HG02763 (cell line): ENCODE measurements around the gene DLX5.
"Not testable (repeated sequence)": the region's sequence is repeated elsewhere in the genome, so short reads cannot be mapped to it uniquely, and the experiment has no call there.

Experiments
- ATAC-seq: cut with Tn5 transposase; IDR thresholded peaks from one replicate; pipeline ENCODE4 v1.9.1; 2021; ENCODE audit warnings: mild to moderate bottlenecking, moderate library complexity; ENCODE audit not compliant: unreplicated experiment

Gene DLX5

GRCh38 chr7:97024209-97025129, at the start of gene DLX5:
Gene DLX5, minus strand, starts transcription at chr7:97024831. Its CDS starts 208 bp downstream, at chr7:97024623.
- ATAC-seq = no peak

GRCh38 chr7:97072025-97072424, 47.4 kb upstream of the DLX5 start:
- not testable (repeated sequence) for ATAC-seq

- ATAC-seq = peak; percentile 75
Observed at GRCh38 chr7:97064972-97065587, 40.4 kb upstream of the DLX5 start.

GRCh38 chr7:97064020-97064419, 39.4 kb upstream of the DLX5 start:
- ATAC-seq = no peak

DNA sequence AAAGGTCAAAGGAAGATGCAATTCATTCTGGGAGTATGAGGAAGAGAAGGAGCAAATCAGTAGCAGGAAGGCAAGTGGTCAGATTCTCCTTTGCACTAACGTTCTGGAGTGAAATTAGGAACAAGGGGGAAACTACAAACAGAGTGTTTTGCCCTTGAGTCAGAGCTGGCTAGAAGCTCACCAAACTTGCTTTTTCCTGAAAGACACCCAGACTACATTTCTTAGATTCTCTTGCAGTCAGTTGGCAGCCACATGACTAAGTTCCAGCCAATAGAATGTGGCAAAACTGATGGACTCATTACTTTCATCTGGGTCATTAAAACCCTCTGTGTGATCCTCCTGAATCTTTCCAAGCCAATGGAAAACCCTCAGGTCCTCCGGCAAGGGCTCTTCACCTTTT, 18.6 kb upstream of the DLX5 start:
- ATAC-seq = no peak

DNA sequence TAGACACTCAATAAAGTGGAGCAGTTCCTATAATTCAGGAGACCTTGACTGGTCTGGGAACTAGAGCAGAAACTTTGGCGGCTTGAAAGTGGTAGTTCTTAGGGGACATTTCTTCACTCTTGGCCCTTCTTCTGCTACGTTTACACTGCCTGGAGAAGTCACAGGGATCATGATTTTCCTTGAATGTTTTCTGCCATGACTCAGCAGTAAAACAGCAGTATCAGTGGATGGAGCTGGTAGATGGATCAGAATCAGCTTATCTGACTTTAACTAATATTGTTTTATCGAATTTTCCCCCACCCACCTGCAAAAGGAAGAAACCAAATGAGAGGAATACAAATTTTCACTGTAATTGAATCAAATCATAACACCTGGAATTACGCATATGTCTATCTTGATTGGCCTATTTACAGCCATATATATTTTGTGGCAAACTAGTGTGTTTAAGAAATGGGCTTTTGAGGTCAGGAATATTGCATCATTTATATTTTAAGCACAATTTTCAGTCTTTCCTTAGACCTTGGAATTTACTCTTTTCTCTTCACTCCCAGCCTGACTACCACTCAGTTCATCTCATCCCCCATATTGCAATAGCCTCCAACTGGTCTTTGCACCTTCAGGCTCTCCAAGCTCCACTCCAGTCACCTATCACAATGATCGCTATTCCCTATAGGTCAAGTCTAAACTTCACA, 14.9 kb upstream of the DLX5 start:
- ATAC-seq = no peak

DNA sequence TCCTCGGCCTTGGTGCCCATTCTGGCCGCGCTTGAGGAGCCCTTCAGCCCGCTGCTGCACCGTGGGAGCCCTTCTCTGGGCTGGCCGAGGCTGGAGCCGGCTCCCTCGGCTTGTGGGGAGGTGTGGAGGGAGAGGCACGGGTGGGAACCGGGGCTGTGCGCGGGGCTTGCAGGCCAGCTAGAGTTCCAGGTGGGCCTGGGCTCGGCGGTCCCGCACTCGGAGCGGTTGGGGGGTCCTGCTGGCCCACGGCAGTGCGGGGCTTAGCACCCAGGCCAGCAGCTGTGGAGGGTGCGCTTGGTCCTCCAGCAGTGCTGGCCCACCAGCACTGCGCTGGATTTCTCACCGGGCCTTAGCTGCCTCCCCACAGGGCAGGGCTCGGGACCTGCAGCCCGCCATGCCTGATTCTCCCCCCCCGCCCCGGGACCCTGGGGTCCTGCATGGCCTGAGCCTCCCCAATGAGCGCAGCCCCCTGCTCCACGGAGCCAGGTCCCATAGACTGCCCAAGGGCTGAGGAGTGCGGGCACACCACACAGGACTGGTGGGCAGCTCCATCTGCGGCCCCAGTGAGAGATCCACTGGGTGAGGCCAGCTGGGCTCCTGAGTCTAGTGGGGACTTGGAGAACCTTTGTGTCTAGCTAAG, 9.7 kb upstream of the DLX5 start:
- ATAC-seq = not testable (repeated sequence)

DNA sequence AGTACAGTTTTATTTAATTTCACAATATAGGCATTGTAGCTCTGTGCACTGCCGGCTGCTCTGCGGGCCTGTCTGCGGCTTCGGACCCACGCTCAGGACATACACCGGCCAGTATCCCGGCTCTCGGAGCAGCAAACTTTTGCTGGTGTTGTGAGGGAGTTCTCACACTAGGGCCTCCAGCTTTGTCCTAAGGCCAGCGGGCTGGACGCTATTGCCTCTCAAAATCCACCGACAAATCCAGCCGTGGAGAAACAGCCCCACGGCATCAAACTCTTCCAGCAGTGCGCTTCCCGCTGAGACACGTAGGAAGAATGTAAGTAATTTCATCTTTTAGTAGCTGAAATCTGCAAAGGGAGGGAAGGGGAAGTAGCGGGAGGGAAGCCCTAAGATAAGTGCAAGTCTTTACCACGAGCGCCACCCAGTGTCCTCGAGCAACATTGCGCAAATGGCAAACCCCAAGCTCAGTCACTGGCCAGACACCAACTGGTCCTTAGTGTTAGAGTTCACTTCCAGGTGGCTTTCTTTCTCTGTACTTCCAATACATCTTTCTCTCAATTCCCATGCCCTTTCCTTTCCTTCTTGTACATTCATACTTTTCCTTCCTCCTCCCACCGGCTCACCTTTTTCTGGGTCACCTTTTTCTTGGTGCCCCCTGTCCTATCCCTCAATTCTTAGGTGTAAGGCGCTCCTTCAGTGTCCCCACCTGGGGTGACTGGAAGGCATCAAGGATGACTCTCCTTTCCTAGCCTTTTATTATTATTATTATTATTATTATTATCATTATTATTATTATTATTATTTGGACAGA, 3.0 kb upstream of the DLX5 start:
- ATAC-seq = peak; percentile 85

DNA sequence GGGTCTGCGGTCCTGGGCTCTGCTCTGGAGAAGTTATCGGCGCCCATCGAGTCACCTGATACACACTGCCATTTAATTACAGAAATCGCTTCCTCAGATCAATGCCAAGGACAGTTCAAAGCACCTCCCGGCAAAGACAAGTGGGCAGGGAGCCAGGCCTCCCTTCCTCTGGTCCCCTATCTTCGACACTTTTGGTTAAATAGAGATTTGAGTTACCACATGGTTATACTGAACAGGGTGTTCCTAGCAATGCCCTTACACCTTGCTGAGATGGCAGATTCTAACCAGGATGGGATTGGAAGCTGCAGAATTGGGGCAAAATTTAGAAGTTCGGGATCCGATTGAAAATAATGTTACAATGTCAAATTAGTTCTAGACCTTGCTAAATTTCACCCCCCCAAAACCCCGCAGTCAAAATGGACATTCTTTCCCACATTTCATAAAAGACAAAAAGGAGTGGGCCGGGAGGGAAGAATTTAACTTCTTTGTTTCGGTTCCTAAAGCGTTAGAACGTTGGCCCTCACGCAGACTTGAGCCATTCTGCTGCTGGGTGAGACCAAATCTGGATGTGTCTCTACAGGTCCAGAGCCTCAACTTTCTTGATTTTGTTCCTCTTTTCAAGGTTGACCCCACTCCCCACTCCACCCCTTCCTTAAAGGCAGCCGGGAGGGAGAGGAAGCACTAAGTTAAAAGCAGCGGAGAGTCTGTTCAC, 2.2 kb upstream of the DLX5 start:
- no peak for ATAC-seq

DNA sequence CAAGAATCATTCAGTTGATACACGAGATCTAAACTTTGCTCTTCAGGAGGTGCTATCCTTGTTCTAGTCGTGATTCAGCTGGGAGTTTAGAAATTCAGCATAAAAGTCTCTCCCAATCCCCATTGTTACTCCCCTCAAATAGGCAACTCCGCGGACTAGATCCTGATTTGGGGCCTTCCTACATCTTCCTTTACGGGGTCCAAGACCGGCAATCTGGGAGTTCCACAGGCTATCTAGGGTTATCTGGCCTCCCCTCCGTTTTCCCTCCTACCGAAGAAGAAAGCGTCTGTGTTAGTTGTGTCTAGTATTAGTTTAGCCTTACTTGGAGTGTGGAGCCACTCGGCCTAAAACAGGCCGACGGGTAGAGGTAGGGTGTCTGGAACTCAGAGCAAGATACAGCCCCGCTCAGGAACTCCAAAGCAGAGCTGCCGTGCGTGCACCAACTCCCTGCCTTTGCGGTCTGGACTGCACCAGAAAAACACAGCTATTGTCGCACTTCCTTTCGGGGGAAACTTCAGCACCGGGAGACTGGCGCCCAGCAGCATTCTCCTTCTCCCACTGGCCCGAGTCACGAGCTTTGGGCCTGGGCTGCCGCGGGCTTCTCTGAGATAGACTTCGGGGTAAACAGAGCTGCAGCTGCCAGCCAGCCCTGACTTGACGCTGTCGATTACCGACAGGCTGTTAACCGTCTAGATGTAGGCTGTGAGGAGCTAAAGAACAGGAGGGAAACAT, 1.5 kb upstream of the DLX5 start:
- no peak for ATAC-seq

DNA sequence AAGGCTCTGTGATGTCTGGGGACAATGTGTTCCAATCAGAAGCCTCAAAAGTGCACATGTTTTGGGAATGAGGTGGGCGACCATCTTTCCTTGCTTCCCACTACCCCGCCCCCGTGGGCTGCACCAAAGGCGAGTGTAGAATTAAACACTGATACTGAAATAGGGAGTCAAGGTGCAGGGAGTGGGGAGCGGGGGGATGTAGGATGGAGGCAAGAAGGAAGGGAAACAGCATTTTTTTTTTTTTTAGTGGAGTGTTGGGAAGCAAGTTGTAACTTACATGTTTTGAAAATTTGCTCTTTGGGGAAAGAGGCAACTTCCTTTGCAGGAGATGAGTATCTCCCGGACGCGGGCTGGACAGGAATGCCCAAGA, 484 bp upstream of the DLX5 start:
- ATAC-seq = no peak

- no peak for ATAC-seq
Observed at GRCh38 chr7:97022491-97023306, 1.9 kb downstream of the DLX5 start.

- no peak for ATAC-seq
Observed at GRCh38 chr7:97021747-97022490, 2.7 kb downstream of the DLX5 start.

DNA sequence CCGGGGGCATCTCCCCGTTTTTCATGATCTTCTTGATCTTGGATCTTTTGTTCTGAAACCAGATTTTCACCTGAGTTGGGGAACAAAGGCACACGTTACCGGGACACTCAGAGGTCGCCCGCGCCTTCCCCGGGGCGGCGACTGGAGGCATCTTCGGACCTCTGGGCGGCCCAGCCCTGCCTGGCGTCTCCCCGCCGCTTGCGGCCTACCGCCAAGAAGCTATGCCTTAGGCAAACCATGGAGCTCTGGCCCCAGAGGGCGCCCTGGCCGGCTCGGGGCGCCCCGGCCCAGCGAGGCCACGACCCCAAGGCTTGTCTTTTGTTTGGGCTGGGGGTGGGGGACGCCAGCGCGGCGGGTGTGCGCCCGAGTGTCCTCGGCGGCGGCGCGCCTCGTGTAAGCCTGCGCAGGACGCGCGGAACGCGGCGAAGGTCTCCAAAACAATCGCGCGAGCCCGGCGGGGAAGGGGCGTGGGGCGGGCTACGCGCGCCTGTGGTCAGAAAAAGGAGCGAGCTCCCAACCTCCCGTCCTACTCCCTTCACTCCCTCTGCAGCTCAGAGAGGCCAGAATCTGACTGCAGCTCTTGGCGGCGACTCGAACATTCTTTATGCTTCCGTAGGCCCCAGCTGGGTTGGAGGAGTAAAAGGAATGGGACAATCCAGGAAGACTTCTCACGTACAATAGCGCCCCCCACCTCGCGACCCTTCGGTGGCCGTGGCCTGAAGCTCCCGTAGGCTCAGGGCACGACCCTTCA, 3.5 kb downstream of the DLX5 start:
- ATAC-seq = no peak

- ATAC-seq = no peak
Observed at GRCh38 chr7:97020601-97020995, 4.0 kb downstream of the DLX5 start.

GRCh38 chr7:97019710-97020225, 4.9 kb downstream of the DLX5 start:
- ATAC-seq = no peak
